Sigmoid colon (tissue), 7 donors: Measurements from ENCODE around the gene NLGN3. TPM values are rescaled to one million over a fixed set of nuclear protein-coding genes. Genes with fewer than 3 reads are reported as not detected.
A peak's percentile ranks its signal among the peaks of the same experiment; 100 is the strongest.

Experiments
- DNase-seq: peaks from one replicate; pipeline ENCODE4 v3.0.0-alpha.2; 2019
- H3K27ac ChIP-seq, 4 donors: fragments of 200-600 bp; sonication (generic); one replicate each; pipeline ENCODE4 v1.5.1; 2016 to 2019; ENCODE audit warnings: mild to moderate bottlenecking in 1 of 4
- H3K27me3 ChIP-seq, 3 donors: fragments of 200-600 bp; sonication (generic); one replicate each; pipeline ENCODE4 v1.5.1; 2019; ENCODE audit warnings: mild to moderate bottlenecking in 1 of 3
- H3K36me3 ChIP-seq, 4 donors: fragments of 200-600 bp; sonication (generic); one replicate each; pipeline ENCODE4 v1.5.1; 2016 to 2019
- H3K4me1 ChIP-seq, 4 donors: fragments of 200-600 bp; sonication (generic); one replicate each; pipeline ENCODE4 v1.5.1; 2017 to 2019
- H3K4me3 ChIP-seq, 4 donors: fragments of 200-600 bp; sonication (generic); one replicate each; pipeline ENCODE4 v1.5.1; 2017 to 2019; ENCODE audit warnings: mild to moderate bottlenecking in 2 of 4, moderate library complexity in 1 of 4
- H3K9me3 ChIP-seq, 4 donors: fragments of 200-600 bp in 3 of 4; sonication (generic) in 3 of 4; one replicate each; pipeline versions ENCODE4 v1.5.1 to v1.6.1; 2013 to 2019
- EP300 ChIP-seq, 4 donors: sonication (generic); formaldehyde crosslinking; IDR thresholded peaks; one replicate each; pipeline ENCODE4 v1.6.1; 2017; ENCODE audit warnings: antibody characterized with exemption in 4 of 4
- POLR2A ChIP-seq, 2 donors: fragments of 450-650 bp; IDR thresholded peaks; one replicate each; pipeline ENCODE4 v1.6.1; 2016; ENCODE audit warnings: antibody characterized with exemption in 2 of 2, mild to moderate bottlenecking in 2 of 2, moderate library complexity in 2 of 2
- POLR2AphosphoS5 ChIP-seq, 4 donors: sonication (generic); formaldehyde crosslinking; IDR thresholded peaks; one replicate each; pipeline ENCODE4 v1.6.1; 2017; ENCODE audit warnings: antibody characterized with exemption in 4 of 4
- WGBS, 2 donors: extraction: QIAGEN DNeasy Blood & Tissue Kit; methylation state at CpG; one replicate each; pipeline ENCODE4 v1.1.7; 2013; 5-methylcytosine and 5-hydroxymethylcytosine counted together
- intact Hi-C: fragments of 100-400 bp; cut with DNase I; formaldehyde crosslinking; loops from one replicate; pipeline ENCODE4 v1.15.1; 2023
- polyA plus RNA-seq, 3 donors: library from polyadenylated mRNA; stranded (reverse); fragments of 200-250 nt; gene quantifications; one replicate each; pipeline ENCODE4 v1.2.3, GENCODE V29; 2013
- total RNA-seq, 4 donors: library from RNA; depleted of rRNA; stranded (reverse); fragments of >200 nt; gene quantifications; one replicate each; pipeline ENCODE4 v1.1.0, GENCODE V29; 2016
- TF ChIP-seq, protein P1 (sequence below), 4 experiments: fragments of 450-650 bp in 3 of 4; fragments of 200-600 bp in 1 of 4; IDR thresholded peaks; one replicate each; pipeline ENCODE4 v1.5.1; 2016 to 2019; ENCODE audit warnings: antibody characterized with exemption in 4 of 4, mild to moderate bottlenecking in 3 of 4, moderate library complexity in 2 of 4
- donor health status: healthy with polysubstance abuse.
- donor health status: Bipolar disorder and iron deficiency.
- donor health status: healthy.

NLGN3 gene
- total and polyA plus RNA-seq, 7 donors = under 0.01 to 3.6 (median 1.6) TPM; not detected in 1

- Histone ChIP-seq H3K4me3 (no peak overlapping the region), H3K36me3 (peaks cover 19 to 89% (median 26%) of the 10 kb centered on the region in 4 donors), H3K27ac (no peak overlapping the region), H3K9me3 (no peaks in the 10 kb centered on the region), H3K27me3 (no peaks in the 10 kb centered on the region), H3K4me1 (no peaks in the 10 kb centered on the region)
- WGBS, 2 donors = 30 to 37% methylated on average over 18 of the region's 18 CpGs
- DNase-seq = peak; percentile 80
- no peak for TF ChIP-seq EP300 (IDR thresholded peaks at IDR 0.05)
- TF ChIP-seq, protein P1, sequence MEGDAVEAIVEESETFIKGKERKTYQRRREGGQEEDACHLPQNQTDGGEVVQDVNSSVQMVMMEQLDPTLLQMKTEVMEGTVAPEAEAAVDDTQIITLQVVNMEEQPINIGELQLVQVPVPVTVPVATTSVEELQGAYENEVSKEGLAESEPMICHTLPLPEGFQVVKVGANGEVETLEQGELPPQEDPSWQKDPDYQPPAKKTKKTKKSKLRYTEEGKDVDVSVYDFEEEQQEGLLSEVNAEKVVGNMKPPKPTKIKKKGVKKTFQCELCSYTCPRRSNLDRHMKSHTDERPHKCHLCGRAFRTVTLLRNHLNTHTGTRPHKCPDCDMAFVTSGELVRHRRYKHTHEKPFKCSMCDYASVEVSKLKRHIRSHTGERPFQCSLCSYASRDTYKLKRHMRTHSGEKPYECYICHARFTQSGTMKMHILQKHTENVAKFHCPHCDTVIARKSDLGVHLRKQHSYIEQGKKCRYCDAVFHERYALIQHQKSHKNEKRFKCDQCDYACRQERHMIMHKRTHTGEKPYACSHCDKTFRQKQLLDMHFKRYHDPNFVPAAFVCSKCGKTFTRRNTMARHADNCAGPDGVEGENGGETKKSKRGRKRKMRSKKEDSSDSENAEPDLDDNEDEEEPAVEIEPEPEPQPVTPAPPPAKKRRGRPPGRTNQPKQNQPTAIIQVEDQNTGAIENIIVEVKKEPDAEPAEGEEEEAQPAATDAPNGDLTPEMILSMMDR (IDR thresholded peaks at IDR 0.05) = peak in 3 of 4 experiments; percentile 48 to 55 (median 55)
- intact Hi-C loops = loop anchor here (2.0 kb wide), 1 partner anchor 30 kb away; no protein-coding TSS in a partner anchor
Observed at GRCh38 chrX:71128915-71129765, 15.5 kb upstream of the NLGN3 start.

DNA sequence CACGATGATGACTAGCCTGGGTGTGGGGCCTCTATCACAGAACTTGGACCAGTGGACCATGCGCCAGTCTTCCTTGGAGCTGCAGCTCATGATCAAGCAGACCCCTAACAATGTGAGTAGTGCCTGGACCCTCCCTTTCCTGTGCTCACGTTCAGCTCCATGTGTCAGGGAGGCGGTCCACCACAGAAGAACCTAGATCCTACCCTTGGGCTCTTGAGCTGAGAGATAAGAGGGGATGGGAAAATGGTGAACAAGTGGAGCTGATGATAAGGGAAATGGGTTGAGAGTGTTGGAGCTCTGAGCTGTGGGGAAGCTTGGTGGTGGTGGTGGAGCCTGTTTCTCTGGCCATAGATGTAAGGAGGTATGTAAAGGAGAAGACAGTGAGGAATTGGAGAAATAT, 13.1 kb upstream of the NLGN3 start:
- Histone ChIP-seq H3K4me3 (no peak overlapping the region), H3K27ac (no peak overlapping the region), H3K36me3 (peaks cover 21 to 93% (median 33%) of the 10 kb centered on the region in 4 donors), H3K4me1 (no peaks in the 10 kb centered on the region), H3K9me3 (no peaks in the 10 kb centered on the region), H3K27me3 (no peaks in the 10 kb centered on the region)
- intact Hi-C loops = no loop called here
- TF ChIP-seq POLR2A (IDR thresholded peaks at IDR 0.05) = no peak
- no peak for TF ChIP-seq POLR2AphosphoS5 (IDR thresholded peaks at IDR 0.05)
- TF ChIP-seq, protein P1 (IDR thresholded peaks at IDR 0.05) = no peak
- no peak for TF ChIP-seq EP300 (IDR thresholded peaks at IDR 0.05)
- WGBS, 2 donors = 91 to 92% methylated on average over 4 of the region's 4 CpGs
- no peak for DNase-seq

- Histone ChIP-seq H3K4me1 (peaks cover 0 to 23% (median 20%) of the 10 kb centered on the region in 4 donors), H3K9me3 (no peaks in the 10 kb centered on the region), H3K27me3 (no peaks in the 10 kb centered on the region), H3K4me3 (no peak overlapping the region), H3K36me3 (peaks cover 7 to 69% (median 22%) of the 10 kb centered on the region in 4 donors), H3K27ac (no peak overlapping the region)
- WGBS, 2 donors = 87 to 90% methylated on average over 6 of the region's 6 CpGs
- no peak for DNase-seq
- intact Hi-C loops = no loop called here
- TF ChIP-seq, protein P1 (IDR thresholded peaks at IDR 0.05) = no peak
- no peak for TF ChIP-seq POLR2A (IDR thresholded peaks at IDR 0.05)
- TF ChIP-seq EP300 (IDR thresholded peaks at IDR 0.05) = no peak
- TF ChIP-seq POLR2AphosphoS5 (IDR thresholded peaks at IDR 0.05) = no peak
Observed at GRCh38 chrX:71140440-71140839, 4.2 kb upstream of the NLGN3 start.

- Histone ChIP-seq H3K4me1 (peaks cover 0 to 32% (median 23%) of the 10 kb centered on the region in 4 donors), H3K27ac (peak overlapping the region in 1 of 4 donors; percentile 16), H3K4me3 (no peak overlapping the region), H3K36me3 (peaks cover 0 to 38% (median 6%) of the 10 kb centered on the region in 4 donors), H3K9me3 (no peaks in the 10 kb centered on the region), H3K27me3 (no peaks in the 10 kb centered on the region)
- WGBS, 2 donors = 46 to 65% methylated on average over 6 of the region's 6 CpGs
- DNase-seq = peak; percentile 79
- no peak for TF ChIP-seq POLR2A (IDR thresholded peaks at IDR 0.05)
- TF ChIP-seq POLR2AphosphoS5 (IDR thresholded peaks at IDR 0.05) = no peak
- TF ChIP-seq, protein P1 (IDR thresholded peaks at IDR 0.05) = no peak
- TF ChIP-seq EP300 (IDR thresholded peaks at IDR 0.05) = no peak
- intact Hi-C loops = no loop called here
Observed at GRCh38 chrX:71143508-71143907, 1.1 kb upstream of the NLGN3 start.
